GM12873 (cell line): ENCODE measurements around the gene PARP1.

Source experiments
- TF ChIP-seq, protein P1 (sequence below): IDR thresholded peaks from 2 replicates; pipeline ENCODE4 v1.5.1; 2012; ENCODE audit warnings: low read depth, mild to moderate bottlenecking, moderate library complexity, low read length, control low read depth; ENCODE audit not compliant: insufficient read depth; ENCODE audit errors: missing control alignments

PARP1 gene

DNA sequence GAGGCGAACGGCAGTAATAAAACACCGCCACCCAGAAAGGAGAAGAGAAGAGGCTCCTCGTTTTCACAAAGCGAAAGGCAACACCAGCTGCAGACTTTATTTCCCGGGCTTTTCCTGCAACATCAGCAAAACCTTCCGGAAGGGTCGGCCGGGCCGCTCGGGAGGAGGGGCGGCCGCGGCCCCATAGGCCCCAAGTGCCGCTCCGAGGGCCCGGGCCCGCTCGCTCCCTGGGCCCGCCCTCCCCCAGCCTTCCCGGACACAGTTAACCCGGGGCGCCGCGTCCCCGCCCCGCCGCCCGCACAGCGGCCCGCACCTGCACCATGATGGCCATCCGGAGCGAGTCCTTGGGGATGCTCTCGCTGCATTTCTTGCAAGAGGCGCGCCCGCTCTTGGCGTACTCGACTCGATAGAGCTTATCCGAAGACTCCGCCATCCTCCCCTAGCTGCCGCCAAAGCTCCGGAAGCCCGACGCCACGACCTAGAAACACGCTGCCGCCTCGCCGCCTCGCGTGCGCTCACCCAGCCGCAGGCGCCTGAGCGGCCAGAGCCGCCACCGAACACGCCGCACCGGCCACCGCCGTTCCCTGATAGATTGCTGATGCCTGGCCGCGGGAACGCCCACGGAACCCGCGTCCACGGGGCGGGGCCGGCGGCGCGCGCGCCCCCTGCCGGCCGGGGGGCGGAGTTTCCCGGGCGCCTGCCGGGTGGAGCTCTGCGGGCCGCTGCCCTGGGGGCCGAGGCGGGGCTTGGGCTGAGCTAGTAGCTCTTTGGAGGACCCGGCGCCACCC lies at the start of gene PARP1:
Gene PARP1 (minus strand): TSS at position 597 of the 788 bp plus-strand sequence. CDS start 164 bp downstream, at position 433.
- TF ChIP-seq, protein P1, sequence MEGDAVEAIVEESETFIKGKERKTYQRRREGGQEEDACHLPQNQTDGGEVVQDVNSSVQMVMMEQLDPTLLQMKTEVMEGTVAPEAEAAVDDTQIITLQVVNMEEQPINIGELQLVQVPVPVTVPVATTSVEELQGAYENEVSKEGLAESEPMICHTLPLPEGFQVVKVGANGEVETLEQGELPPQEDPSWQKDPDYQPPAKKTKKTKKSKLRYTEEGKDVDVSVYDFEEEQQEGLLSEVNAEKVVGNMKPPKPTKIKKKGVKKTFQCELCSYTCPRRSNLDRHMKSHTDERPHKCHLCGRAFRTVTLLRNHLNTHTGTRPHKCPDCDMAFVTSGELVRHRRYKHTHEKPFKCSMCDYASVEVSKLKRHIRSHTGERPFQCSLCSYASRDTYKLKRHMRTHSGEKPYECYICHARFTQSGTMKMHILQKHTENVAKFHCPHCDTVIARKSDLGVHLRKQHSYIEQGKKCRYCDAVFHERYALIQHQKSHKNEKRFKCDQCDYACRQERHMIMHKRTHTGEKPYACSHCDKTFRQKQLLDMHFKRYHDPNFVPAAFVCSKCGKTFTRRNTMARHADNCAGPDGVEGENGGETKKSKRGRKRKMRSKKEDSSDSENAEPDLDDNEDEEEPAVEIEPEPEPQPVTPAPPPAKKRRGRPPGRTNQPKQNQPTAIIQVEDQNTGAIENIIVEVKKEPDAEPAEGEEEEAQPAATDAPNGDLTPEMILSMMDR: peak; percentile 62

- TF ChIP-seq, protein P1: peak; percentile 33
Observed at GRCh38 chr1:226457307-226457712, 49.4 kb upstream of the PARP1 start.

DNA sequence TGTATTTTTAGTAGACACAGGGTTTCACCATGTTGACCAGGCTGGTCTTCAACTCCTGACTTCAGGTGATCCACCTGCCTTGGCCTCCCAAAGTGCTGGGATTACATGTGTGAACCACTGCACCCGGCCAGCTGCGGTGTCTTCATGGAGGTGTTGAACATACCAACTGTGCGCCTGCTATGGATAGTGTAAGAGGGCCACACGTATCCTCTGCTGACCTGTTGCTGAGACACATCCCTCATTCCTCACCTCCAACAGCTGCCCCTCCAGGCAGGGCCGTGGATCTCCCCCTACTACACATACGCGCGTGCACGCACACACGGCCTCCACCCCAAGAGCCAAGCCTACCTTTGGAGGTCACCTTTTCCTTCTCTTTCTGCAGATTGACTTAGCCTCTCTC lies 48.0 kb upstream of the PARP1 start:
- TF ChIP-seq, protein P1: no peak

DNA sequence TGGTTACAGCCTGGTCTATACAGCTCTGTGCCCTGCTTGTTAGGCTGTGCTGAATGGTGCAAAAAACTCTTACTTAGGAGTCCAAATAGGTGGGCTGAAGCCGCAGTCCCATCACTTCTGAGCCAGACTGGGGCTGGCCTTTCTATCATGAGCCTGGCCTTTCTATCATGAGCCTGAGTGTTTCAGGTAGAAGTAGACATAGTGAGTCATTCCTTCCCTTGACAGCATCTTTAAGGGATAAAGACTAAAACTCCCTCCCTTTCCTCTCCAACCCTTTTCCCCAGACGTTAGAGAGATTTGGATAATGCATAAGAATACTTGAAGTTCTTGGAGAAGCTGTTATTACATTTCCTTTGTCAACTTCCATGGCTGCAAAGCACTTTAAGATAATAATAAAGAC lies 46.5 kb upstream of the PARP1 start:
- TF ChIP-seq, protein P1: no peak

DNA sequence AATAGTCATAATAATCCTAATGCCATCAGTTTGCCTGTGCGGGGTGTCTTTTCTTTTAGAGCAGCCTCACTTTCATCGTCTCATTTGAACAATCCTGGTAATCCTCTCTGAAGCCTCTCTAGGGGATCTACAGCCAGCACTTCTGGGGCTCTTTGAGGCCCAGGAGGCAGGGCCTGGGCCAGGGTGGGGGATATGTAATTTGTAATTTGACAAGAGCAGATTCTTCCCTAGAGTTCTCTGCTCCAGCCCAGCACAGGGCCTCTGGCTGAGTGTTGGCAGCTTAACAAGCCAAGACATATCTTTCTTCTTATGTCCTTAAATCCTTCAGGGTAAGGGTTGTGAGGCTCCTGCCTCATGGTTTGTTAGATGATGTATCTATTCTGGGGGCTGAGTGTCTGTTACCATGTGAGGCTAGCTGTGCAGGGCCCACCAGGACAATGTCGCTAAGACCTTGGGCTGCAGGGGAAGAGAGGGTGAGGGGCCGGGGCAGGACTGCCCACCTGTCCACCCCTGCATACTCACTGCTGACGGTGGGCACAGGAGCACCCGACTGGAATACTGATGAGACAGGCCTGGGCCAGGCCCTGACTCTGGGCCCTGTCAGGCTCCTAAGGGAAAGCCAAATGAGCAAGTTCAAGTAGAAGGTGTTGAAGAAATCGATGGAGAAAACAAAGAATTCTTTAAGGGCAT lies 45.3 kb upstream of the PARP1 start:
- TF ChIP-seq, protein P1: no peak

DNA sequence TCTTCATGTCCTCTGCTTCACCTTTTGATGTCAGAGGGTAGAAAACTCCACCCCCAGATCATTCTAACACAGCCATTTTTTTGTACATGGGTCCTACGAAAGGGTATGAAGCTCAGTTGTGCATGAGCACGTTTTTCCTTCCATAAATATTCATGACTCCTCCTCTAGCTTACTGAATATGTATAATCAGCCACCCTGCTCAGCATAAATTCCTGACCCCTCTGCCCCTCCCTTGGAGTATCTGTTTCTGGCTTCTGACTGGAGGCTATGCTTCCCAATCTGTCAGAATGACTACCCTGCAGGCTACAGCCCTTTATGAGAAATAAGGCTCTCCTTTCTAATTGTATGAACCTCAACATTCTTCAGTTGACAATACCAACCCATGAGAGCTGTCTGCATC lies 42.8 kb upstream of the PARP1 start:
- TF ChIP-seq, protein P1: no peak

- TF ChIP-seq, protein P1: no peak
Observed at GRCh38 chr1:226449823-226450222, 41.9 kb upstream of the PARP1 start.
